ENCODE data around the gene MEIKIN.
"Not testable (repeated sequence)": the region's sequence is repeated elsewhere in the genome, so short reads cannot be mapped to it uniquely, and the experiment has no call there.

- not testable (repeated sequence) for TF ChIP-seq CTCF, POLR2A, EP300 (IDR thresholded peaks at IDR 0.05)
Measured at GRCh38 chr5:131871251-131871650, 74.2 kb downstream of the MEIKIN start.

Data from tibial nerve (tissue), 4 donors.